HCT116 (cell line): Measurements from ENCODE around the gene SAMD14.

Experiments
- CEBPB ChIP-seq: IDR thresholded peaks from 2 replicates; pipeline ENCODE4 v1.6.1; 2012; ENCODE audit warnings: low read depth
- CTCF ChIP-seq, 3 experiments: fragments of 200-600 bp in 1 of 3; sonication (generic) in 1 of 3; IDR thresholded peaks in 2 of 3; conservative IDR thresholded peaks in 1 of 3; 2 replicates each; pipeline ENCODE4 v1.5.1; 2012 to 2017; ENCODE audit warnings: low read depth in 2 of 3, low read length in 2 of 3, antibody characterized with exemption in 1 of 3, borderline replicate concordance in 1 of 3, control low read depth in 1 of 3, mild to moderate bottlenecking in 1 of 3, mixed read lengths in 1 of 3, mixed run types in 1 of 3, moderate library complexity in 1 of 3; ENCODE audit not compliant: insufficient read depth in 1 of 3
- EZH2 ChIP-seq: fragments of 200-600 bp; sonication (generic); IDR thresholded peaks from 2 replicates; pipeline ENCODE4 v1.6.1; 2017; ENCODE audit warnings: antibody characterized with exemption, mixed run types
- MAX ChIP-seq: IDR thresholded peaks from 2 replicates; pipeline ENCODE4 v1.6.1; 2012
- POLR2A ChIP-seq: IDR thresholded peaks from 2 replicates; pipeline ENCODE4 v1.7.0; 2011; ENCODE audit warnings: borderline replicate concordance; ENCODE audit not compliant: insufficient read depth, insufficient read length; ENCODE audit errors: extremely low read depth
- POLR2AphosphoS5 ChIP-seq: IDR thresholded peaks from 2 replicates; pipeline ENCODE4 v1.6.1; 2011; ENCODE audit warnings: mild to moderate bottlenecking, low read depth, low read length, moderate library complexity
- SIN3A ChIP-seq: IDR thresholded peaks from 2 replicates; pipeline ENCODE4 v1.6.1; 2012; ENCODE audit warnings: low read depth
- SP1 ChIP-seq: IDR thresholded peaks from 2 replicates; pipeline ENCODE4 v1.6.1; 2012; ENCODE audit warnings: low read depth
- TCF7L2 ChIP-seq: IDR thresholded peaks from 2 replicates; pipeline ENCODE4 v1.7.0; 2011; ENCODE audit warnings: borderline replicate concordance, inconsistent platforms; ENCODE audit not compliant: insufficient read depth, insufficient read length; ENCODE audit errors: extremely low read depth
- ZBTB33 ChIP-seq: IDR thresholded peaks from 2 replicates; pipeline ENCODE4 v1.6.1; 2011; ENCODE audit warnings: mild to moderate bottlenecking, low read length, moderate library complexity; ENCODE audit not compliant: insufficient replicate concordance; ENCODE audit errors: extremely low read depth

- TF ChIP-seq POLR2AphosphoS5: no peak
- no peak for TF ChIP-seq CTCF (IDR thresholded peaks at IDR 0.05 in 2 of 3, conservative IDR thresholded peaks at IDR 0.05 in 1 of 3; ENCODE audit: borderline replicate concordance in 1 of 3, insufficient read depth in 1 of 3, low read depth in 2 of 3, low read length in 2 of 3)
- no peak for TF ChIP-seq SIN3A
- TF ChIP-seq MAX: no peak
- no peak for TF ChIP-seq ZBTB33
- TF ChIP-seq CEBPB: no peak
- no peak for TF ChIP-seq POLR2A
- TF ChIP-seq TCF7L2: no peak
- no peak for TF ChIP-seq EZH2
- no peak for TF ChIP-seq SP1
Observed at GRCh38 chr17:50110591-50111349, 19.2 kb downstream of the SAMD14 start.
